M059J (cell line): ENCODE measurements around the gene CLEC2L. TPM values are rescaled to one million over a fixed set of nuclear protein-coding genes. Genes with fewer than 3 reads are reported as not detected.

Experiments used
- DNase-seq: peaks from one replicate; pipeline ENCODE4 v3.0.0-alpha.2; 2012; ENCODE audit warnings: low read depth
- total RNA-seq: library from RNA; depleted of rRNA; stranded (reverse); fragments of >200 nt; shearing (Covaris generic); gene quantifications from 2 replicates; pipeline ENCODE4 v1.2.3, GENCODE V29; 2014; rRNA removed

CLEC2L gene
- total RNA-seq, result not detected in 2 replicates

DNA sequence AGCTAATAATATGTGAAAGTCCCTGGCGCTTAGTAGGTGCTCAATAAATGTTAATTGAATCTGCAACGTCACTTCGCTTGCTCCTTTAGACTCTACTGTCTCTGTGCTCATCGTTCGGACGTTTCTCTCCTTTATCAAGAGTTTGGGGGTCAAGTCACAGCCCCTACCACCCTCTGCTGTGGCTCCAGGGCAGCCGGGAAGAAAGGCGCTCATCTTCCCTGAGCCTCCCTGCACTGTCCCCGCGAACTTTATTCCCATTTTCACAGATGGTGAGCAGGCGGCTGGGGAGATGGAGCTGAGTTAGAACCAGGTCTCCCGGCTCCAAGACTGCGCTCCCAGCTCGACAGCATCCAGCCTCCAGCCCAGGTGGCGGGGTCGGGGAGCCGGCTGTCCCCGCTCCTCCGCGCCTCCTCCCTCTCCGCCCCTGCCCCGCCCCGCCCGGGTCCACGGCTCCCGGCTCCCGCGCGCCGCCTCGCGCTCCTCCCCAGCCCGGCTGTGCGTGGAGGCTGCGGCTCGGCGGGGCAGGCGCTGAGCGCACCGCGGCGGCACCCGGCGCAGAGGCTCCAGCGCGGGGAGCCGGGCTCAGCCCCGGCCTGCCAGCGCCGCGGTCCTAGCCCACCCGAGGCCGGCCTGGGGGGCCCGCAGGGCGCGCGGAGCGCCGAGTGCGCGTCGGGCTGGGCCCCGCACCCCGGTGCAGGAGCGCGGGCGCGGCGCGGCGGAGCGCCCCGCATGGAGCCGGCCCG is at the start of gene CLEC2L:
TSS of gene CLEC2L (plus strand) at position 487 of the 743 bp plus-strand sequence. CDS start at position 730, 243 bp downstream.
- DNase-seq, result no peak

DNA sequence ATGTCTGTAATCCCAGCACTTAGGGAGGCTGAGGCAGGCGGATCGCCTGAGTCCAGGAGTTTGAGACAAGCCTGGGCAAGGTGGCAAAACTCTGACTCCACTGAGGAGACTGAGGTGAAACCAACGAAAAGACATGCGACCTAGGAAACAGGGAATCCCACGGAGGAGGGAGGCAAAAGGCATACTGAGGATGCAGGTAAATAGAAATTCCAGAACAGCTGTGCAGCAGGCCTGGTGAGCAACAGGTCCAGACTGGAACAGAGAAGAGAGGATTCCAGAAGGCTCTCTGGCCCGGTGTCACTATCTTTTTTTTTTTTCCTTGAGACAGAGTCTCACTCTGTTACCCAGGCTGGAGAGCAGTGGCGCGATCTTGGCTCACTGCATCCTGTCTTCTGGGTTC is 47.3 kb upstream of the CLEC2L start:
- DNase-seq, result no peak

DNA sequence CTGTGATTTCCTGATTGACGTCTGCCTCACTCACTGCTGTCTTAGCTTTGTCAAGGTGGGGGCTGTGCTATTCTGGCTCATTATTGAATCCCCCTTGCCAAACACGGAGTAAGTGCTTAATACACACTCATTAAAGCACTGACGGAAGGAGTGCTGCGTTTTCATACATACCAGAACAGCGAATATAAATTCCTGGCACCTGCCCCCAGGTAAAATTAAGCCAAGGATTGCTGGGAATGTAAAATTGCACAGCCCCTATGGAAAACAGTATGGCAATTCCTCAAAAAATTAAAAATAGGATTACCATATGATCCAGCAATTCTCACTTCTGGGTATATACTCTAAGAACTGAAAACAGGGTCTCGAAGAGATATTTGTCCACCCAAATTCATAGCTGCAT is 46.6 kb upstream of the CLEC2L start:
- DNase-seq, result no peak

DNA sequence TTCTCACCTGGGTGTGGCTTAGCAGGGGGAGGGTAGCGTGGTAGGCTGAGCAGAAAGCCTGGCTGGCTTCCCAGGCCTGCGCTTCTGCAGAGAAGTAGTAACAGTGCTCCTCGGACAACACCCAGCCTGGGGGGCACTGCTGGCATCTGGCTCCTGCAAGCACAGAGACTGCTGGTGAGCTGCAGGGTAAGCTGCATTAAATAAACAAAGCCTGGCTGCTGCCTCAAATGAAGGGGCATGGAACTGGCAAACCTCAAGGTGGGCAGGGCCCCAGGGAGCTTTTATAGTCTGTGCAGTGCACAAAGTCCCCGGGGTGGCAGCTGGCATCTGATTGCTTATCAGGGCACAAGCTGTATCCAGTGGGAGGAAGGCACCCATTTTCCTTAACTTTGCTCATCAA is 43.9 kb upstream of the CLEC2L start:
- DNase-seq, result no peak

DNA sequence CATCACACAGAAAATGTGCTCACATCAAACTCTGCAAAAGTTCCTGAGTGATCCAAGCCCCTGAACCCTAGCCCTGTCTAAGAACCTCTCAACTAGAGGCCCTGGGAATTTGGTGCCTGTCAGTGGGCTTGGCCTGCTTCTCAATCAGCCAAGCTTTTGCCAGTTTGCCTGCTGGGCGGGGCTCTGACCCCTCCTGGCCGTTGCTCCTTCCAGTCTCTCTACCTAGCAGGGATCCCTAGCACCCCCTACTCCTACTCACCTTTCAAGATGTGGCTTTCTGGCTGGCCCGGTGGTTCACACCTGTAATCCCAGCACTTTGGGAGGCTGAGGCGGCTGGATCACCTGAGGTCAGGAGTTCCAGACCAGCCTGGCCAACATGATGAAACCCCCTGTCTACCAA is 42.1 kb upstream of the CLEC2L start:
- no peak for DNase-seq

DNA sequence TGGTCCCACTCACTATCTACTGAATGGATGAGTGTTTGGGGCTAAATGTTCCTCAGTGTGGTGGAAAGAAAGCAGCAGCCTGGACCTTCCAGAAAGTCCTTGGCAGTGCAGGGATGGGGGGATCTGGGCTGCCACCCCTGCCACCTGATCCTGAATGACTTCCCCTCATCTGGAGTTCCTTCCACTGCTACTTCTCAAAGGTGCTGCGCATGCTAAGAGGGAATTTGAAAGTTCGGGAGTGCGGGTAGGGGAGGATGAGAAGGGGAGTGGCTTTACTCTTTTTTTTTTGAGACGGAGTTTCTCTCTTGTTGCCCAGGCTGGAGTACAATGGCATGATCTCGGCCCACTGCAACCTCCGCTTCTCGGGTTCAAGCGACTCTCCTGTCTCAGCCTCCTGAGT is 41.4 kb upstream of the CLEC2L start:
- no peak for DNase-seq

DNA sequence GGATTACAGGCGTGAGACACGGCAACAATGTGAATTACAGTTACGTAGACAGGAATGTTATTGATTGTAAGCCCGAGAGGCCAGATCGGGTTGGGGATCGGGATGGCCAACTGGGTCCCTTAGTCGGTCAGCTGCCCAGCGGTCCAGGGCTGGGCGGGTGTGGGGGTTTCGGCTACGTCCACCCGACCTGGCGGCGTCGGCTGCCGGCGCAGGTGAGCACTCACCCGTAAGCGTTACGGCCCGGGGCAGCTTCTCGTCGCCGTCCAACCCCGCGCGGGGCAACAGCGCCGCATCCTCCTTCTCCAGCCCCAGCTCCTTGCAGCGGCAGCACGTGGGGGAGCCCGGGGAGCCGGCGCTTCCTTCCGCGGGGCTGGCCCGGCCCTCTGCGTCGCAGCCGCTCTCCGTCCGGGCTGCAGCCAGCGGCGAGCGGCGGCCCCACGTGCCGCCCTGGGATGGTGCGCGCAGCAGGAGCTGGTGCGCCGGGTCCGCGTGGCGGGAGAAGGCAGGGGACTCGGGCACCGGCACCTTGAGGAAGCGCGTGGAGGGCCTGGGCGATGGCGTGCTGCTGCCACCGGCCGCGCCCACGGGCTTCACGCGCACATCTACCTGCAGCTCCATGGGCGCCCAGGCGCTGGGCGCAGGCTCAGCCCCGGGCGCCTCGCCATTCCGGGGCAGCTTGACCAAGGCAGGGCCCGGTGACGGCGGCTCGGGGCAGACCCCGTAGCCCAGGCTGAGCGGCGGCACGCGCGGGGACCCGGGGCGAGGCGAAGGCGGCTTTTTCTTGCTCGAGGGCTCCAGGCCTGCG is 40.6 kb upstream of the CLEC2L start:
- DNase-seq, result no peak

DNA sequence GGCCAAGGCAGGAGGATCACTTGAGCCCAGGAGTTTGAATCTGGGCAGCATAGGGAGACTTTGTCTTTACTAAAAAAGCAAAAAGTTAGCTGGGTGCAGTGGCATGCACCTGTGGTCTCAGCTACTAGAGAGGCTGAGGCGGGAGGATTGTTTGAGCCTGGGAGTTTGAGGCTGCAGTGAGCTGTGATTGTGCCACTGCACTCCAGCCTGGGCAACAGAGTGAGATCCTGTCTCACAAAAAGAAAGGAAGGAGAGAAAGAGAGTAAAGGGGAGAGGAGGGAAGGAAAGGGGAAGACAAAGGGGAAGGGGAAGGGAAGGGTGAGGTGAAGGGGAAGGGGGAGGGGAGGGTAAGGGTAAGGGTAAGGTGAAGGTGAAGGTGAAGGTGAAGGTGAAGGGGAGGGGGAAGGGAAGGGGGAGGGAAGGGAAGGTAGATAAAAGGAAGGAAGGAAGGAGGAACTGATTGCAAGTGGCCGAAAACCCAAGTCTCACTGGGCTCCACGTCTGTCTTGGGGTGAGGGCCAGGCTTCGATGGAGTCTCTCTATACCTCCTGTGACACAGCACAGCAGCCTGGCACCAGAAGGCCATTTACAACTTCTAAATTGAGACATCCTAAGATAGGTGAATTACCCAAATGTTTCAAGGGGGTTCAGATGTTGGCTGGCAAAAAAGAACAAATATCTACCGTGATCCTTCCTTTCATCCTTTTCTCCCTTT is 36.0 kb upstream of the CLEC2L start:
- no peak for DNase-seq

DNA sequence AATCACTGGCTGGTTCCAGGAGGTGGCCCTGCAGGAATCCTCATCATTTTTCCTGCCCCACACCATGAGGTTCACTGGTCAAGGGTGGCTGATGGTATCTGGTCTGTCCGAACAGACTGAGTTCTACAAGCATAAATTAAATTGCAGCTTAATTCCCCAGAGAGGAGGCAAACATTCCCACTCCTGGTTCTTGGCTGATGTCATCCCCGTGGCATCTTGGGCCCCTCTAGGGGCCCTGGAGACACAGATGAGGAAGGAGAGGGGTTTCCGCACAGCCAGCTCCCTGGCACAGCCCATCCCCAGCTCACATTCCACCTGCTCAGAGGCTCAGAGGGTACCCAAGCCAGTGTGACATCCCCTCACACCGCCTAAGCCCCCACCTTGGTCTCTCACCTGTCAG is 34.7 kb upstream of the CLEC2L start:
- no peak for DNase-seq

DNA sequence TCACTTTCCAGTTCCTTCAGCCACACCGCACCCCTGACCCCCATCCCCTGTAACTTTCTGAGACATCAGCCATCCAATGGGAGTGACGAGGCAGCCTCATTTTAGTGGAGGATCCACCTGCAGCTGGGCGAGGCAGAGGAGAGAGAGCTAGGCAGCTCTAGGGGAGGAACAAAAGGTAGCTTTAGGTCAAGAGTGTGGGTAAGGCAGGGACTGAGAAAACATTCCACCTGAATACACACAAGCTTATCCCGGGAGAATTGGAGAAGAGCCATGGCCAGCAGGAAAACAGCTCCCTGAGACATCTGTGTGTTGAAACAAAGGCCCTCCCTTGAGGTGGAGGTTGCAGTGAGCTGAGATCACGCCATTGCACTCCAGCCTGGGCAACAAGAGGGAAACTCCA is 33.4 kb upstream of the CLEC2L start:
- DNase-seq, result peak; percentile 39

DNA sequence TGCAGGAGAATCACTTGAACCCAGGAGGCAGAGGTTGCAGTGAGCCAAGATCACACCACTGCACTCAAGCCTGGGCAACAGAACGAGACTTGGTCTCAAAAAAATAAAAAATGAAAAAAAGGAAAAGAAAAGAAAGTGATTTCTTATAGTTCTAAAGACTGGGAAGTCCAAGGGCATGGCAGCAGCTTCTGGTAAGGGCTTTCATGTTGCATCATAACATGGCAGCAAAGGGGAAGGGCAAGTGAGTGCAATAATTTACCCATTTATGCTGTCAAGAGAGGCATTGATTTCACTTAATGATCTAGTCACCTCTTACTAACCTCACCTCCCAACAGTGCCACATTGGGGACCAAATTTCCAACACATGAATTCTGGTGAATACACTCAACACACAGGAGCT is 31.2 kb upstream of the CLEC2L start:
- no peak for DNase-seq

DNA sequence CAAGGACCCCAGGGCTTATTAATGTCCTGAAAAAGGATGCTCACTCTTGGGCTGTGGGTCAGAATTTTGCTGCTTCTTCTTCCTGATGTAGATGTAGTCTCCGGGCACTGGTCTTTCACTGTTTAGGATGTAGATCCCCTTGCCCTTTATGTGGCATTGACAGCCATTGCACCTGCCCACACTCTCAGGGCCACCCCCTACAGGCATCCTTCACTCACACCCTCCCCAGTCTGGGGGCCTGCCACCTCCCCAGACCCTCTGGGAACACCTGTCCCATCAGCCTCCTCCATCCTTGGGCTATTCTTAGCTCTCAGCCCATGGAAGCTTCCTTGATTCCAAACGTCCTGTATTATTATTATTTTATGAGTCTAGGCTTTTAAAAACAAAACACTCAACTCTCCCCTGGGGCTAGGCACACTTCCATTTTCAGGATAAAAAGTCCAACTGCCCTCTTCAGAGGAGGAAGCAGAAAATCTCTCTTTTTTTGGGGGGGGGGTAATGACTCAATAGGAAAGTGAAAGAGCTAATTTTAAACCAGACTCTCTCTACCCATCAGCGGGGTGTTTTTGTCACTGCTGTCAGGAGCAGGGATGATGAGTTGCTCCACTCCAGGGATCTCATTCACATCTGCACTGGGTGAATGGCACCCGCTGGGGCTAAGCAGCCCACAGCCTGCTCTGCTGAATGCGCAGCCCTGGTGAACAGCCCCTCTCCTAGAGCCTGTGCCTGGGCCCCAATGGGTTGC is 28.5 kb upstream of the CLEC2L start:
- no peak for DNase-seq

DNA sequence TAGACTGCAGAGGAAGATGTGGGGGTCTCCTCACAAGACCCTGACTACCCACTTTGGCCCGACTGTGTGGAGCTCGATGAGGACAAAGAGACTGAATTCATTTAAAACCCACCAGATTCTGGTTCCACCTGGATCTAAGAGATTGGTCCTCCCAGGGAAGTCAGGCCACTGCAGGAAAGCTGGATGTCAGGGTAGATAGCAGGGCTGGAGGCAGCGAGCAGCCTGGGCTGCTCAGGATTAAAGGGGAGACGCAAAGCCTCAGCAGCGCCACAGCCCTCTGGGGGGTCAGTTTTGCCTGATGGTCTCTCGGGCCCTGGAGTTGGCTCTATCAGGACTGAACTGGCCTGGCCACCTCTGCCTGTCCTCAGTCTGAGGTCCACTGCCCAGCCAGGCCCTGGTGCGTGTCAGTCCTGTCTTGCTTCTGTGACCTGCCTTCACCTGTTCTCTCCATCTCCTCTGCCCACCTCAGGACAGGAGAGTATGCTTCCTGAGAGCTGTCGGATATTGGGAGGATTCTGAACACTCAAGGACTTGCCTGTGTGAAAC is 27.8 kb upstream of the CLEC2L start:
- no peak for DNase-seq

DNA sequence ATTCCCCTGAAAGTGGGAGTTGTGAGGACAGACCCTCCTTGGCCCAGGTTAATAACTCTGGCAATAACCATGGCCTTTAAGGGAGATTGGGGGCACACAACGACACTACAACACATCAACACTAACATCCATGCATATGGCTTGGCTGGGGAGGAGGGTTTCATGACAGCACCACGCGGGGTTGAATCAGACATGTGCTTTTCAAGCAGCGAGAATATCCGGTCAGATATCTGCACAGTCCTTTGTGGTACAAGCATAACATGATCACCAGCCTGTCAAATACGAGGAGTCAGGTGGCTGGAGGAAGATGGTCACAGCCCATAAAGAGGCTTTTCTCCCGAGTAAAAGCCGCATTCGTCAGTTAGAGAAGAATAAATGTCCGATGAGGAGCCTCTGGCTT is 27.0 kb upstream of the CLEC2L start:
- no peak for DNase-seq

DNA sequence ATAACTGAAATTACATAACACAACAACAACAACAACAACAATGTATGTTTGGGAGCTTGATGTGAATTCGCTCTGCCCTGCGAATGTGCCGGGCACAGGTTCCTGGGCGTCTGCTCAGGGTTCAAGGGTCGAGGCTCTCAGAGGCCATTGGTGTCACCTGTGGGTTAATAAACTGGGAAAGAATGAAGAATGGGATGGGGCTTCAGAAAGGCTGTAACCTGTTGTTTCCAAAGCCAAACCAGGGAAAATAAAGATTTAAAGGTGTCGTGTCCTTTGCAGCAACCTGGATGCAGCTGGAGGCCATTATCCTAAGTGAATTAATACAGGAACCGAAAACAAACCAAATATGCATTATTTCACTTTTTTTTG is 22.7 kb upstream of the CLEC2L start:
- DNase-seq, result no peak

DNA sequence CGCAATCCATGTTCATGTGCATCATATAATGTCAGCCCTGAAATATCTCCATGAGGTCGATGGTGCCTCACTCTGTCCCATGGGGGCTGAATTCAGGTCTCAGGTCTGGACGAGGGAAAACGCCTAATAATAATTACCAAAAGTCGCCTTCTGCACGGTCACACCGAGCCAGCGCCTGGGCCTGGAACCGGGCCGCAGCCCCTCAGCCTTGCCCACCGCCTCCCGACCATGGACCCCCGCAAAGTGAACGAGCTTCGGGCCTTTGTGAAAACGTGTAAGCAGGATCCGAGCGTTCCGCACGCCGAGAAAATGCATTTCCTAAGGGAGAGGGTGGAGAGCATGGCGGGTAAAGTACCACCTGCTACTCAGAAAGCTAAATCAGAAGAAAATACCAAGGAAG is 21.3 kb upstream of the CLEC2L start:
- DNase-seq, result no peak

DNA sequence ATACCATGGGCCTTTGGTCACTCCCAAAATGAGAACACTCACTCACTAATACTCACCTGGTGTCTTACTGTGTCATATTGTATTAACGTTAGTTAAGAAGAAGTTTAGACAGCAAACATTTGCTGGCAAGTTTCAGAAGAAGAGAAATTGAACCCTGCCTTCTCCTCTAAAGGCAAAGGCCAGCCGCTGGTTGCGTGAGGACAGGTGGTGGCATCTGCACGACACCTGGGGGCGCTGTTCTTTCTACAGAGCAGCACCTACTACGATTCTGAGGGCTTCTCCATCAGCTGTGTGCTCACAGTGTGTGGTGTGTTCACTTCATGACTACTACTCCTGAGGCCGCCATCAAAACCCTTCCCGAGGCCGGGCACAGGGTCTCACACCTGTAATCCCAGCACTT is 17.9 kb upstream of the CLEC2L start:
- DNase-seq, result no peak

DNA sequence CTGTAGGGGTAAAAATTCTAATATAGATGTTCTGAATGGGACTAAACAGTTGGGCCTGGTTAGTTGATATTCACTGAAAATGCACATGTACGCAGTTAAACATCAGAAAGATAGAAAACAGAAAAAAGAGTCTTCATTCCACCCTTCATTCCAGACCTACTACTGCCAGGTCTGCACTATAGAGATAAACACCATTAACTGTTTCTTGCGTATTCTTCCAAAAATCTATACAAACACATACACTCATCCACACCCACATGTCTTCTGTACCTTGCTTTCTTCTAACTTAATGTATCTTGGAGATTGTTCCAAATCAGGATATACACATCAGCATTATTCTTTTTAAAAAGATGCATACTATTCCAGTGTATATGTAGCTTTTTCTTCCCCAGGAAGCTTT is 13.9 kb upstream of the CLEC2L start:
- DNase-seq, result no peak

DNA sequence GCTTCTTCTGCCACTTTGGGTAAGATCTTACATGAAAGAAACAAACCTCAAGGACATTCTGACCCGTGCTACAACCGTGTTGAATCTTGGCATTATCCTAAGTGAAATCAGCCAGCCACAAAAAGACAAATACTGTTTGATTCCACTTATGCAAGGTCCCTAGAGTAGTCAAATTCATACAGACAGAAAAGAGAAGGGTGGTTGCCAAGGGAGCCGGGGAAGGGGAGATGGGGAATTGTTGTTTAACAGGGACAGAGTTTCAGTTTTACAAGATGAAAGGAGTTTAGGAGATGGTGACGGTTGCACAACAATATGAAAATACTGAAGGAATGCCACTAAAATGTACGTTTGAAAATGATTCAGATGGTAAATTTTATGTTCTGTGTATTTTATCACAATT is 12.2 kb upstream of the CLEC2L start:
- DNase-seq, result no peak

DNA sequence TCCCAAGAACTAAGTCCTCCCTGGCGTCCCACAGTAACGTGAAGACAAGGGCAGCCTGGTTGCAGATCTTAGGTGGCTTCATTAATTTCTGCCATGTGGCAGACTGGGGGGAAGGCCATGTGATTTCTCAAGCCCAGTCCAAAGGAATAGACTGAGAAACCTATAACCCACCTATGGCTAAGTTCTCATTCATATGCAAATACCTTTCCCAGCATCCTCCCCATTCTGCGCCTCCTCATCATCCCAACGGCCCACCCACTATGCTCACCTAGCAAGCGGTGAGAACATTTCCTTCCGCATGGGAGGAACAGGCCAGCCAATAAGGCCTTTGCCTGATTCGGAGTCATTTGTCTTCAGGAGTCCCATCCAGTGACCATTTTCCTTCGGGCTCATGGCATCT is 8.2 kb upstream of the CLEC2L start:
- no peak for DNase-seq

DNA sequence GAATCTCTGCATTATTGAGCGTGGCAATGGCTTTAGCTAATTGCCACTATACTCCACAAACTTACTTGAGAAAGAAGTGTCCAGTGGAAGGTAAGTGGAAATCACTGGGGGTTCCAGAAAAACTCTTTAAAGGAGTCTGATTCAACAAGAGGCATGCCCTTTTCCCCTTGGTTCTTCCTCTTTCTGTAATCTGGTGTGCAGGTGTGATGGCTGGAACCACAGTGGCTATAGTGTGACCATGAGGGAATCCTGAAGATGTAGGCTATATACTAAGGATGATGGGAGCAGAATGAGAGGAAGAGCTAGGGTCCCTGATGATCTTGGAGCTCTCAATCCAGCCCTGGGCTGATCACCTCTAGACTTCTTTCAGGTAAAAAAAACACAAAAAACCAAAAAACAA is 2.0 kb upstream of the CLEC2L start:
- DNase-seq, result no peak

DNA sequence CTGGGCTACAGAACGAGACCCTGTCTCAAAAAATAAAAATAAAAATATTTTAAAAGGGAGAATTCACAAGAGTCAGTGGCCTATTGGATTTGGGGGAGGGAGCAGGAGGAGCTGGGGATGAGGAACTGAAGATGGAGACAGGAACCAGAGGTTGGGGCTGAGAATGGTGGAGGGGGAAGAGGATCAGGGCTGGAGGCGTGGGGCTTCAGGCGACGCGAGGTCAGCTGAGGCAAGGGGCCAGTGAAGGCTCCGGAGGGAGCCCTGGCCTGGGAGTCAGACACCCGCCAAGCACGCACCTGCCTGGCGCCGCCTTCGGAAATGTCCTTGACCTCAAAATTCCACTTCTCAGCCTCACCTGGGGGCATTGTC is 671 bp upstream of the CLEC2L start:
- DNase-seq, result no peak
